ENCODE measurements around the gene KIF18B. TPM values are rescaled to one million over a fixed set of nuclear protein-coding genes. Genes with fewer than 3 reads are reported as not detected.

The KIF18B gene
- total RNA-seq, 4 donors from 2014 or later = 0.82 to 7.6 (median 3.7) TPM

DNA sequence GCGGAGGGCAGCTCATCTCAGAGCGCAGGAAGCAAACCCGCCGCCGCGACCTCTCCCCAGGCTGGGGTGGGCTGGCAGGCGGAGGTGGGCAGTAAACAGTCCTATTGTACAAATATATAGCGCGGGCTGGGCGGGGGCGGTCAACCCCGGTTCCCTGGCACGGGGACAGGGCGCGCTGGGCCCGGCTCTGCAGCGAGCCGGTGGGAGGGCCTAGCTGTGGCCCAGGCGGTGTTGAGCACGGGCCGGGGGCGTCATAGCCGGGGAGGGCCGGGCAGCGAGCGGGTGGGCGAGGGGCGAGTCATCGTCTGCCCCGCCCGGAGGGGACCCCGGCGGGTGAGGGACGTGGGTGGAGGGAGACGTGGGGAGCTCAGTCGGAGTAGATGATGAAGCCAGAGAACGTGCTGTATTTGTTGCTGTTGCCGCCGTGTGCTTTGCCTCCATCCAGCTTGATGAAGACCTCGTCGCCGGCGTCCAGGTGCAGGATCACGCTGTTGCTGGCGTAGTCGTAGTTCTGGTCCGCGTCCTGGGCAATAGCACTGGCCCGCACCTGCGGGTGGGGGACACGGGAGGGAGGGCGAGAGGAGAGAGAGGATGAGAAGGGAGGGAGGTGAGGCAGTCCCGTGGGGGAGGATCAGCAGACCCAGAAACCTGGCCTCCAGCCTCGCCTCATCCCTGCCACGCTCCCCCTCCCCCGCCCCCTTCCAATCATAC is 12.4 kb upstream of the KIF18B start:
- intact Hi-C loops (cut with DNase I; ENCODE audit: low total_unique reads) = no loop called here
- TF ChIP-seq POLR2AphosphoS5 (IDR thresholded peaks at IDR 0.05) (no peak), EP300 (IDR thresholded peaks at IDR 0.05; ENCODE audit: low read depth) (no peak), POLR2A (IDR thresholded peaks at IDR 0.05) (no peak)
- TF ChIP-seq, protein P1, sequence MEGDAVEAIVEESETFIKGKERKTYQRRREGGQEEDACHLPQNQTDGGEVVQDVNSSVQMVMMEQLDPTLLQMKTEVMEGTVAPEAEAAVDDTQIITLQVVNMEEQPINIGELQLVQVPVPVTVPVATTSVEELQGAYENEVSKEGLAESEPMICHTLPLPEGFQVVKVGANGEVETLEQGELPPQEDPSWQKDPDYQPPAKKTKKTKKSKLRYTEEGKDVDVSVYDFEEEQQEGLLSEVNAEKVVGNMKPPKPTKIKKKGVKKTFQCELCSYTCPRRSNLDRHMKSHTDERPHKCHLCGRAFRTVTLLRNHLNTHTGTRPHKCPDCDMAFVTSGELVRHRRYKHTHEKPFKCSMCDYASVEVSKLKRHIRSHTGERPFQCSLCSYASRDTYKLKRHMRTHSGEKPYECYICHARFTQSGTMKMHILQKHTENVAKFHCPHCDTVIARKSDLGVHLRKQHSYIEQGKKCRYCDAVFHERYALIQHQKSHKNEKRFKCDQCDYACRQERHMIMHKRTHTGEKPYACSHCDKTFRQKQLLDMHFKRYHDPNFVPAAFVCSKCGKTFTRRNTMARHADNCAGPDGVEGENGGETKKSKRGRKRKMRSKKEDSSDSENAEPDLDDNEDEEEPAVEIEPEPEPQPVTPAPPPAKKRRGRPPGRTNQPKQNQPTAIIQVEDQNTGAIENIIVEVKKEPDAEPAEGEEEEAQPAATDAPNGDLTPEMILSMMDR (IDR thresholded peaks at IDR 0.05) = no peak
- Histone ChIP-seq H3K27ac (no peak overlapping the region), H3K27me3 (peaks cover 57% of the 10 kb centered on the region), H3K9me3 (no peaks in the 10 kb centered on the region), H3K36me3 (no peaks in the 10 kb centered on the region), H3K4me3 (no peak overlapping the region), H3K4me1 (peaks cover 0 to 7% (median 5%) of the 10 kb centered on the region in 4 donors)
- in situ Hi-C loops (cut with MboI; ENCODE audit: low pct_ligation_motif_present in 1 of 4, low pct_unique_long_range_greater_than_20kb in 1 of 4, low sequenced_read_pairs in 3 of 4) = no loop called here
- no peak for DNase-seq
- WGBS, 2 donors (ENCODE audit: low coverage in 1 of 2) = 21% methylated on average over 55 of the region's 56 CpGs; no CpG with 5 or more reads in 1 of the 2 donors

- intact Hi-C loops (cut with DNase I; ENCODE audit: low total_unique reads) = no loop called here
- in situ Hi-C loops (cut with MboI; ENCODE audit: low pct_ligation_motif_present in 1 of 4, low pct_unique_long_range_greater_than_20kb in 1 of 4, low sequenced_read_pairs in 3 of 4) = no loop called here
- no peak for TF ChIP-seq EP300 (IDR thresholded peaks at IDR 0.05; ENCODE audit: low read depth)
- TF ChIP-seq POLR2A (IDR thresholded peaks at IDR 0.05) = no peak
- TF ChIP-seq, protein P1 (IDR thresholded peaks at IDR 0.05) = no peak
- no peak for TF ChIP-seq POLR2AphosphoS5 (IDR thresholded peaks at IDR 0.05)
Measured at GRCh38 chr17:44956998-44957981, 9.7 kb upstream of the KIF18B start.

DNA sequence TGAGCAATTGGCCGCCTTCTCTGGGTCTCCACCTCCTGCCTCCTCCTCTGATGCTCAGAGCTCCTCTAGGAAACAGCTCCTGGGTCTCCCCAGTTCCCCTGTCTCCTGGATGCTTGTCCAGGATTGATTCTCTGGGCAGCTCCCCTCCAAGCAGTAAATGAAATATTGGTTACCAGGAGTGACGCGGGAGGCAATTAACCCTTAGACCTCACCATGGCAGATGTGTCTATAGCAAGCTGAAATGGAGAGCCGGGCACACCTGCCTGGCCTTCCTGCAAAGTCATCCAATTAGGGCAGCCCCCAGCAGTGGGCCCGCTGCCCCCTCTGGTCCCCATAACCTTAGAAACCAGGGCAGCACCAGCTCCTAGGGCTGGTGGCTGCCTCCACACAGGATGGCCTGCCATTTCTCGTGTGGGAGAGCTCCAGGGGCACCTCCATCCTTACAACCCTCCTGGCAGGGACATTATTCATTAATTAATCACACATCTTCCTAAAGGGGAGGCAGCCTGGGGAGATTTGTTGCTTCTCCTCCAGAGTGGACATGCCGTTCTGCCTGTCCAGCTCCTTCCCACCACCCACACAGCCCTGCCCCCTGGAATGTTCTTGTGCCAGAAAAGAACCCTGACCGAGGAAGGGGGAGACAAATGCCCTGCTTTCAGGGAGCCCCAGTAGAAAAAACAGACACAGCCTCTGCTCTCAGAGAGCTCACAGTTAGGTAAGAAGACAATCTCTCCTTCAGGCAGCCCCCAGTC is 8.3 kb upstream of the KIF18B start:
- intact Hi-C loops (cut with DNase I; ENCODE audit: low total_unique reads) (no loop called here), in situ Hi-C loops (cut with MboI; ENCODE audit: low pct_ligation_motif_present in 1 of 4, low pct_unique_long_range_greater_than_20kb in 1 of 4, low sequenced_read_pairs in 3 of 4) (no loop called here)
- peaks cover 0 to 7% (median 5%) of the 10 kb centered on the region in 4 donors for H3K4me1 ChIP-seq
- no peak overlapping the region for H3K27ac ChIP-seq
- WGBS, 2 donors (ENCODE audit: low coverage in 1 of 2) = 81% methylated on average over 7 of the region's 8 CpGs; no CpG with 5 or more reads in 1 of the 2 donors
- no peak for TF ChIP-seq POLR2AphosphoS5 (IDR thresholded peaks at IDR 0.05)
- TF ChIP-seq, protein P1 (IDR thresholded peaks at IDR 0.05) = no peak
- TF ChIP-seq POLR2A (IDR thresholded peaks at IDR 0.05) = no peak
- TF ChIP-seq EP300 (IDR thresholded peaks at IDR 0.05; ENCODE audit: low read depth) = no peak
- no peak overlapping the region for H3K4me3 ChIP-seq
- peaks cover 33% of the 10 kb centered on the region for H3K27me3 ChIP-seq
- no peaks in the 10 kb centered on the region for H3K36me3 ChIP-seq
- H3K9me3 ChIP-seq = no peaks in the 10 kb centered on the region
- no peak for DNase-seq

More at GRCh38 chr17:44956998-44957981, 9.7 kb upstream of the KIF18B start:
- peaks cover 0 to 7% (median 5%) of the 10 kb centered on the region in 4 donors for H3K4me1 ChIP-seq
- H3K9me3 ChIP-seq = no peaks in the 10 kb centered on the region
- H3K27ac ChIP-seq = no peak overlapping the region
- DNase-seq = no peak
- no peaks in the 10 kb centered on the region for H3K36me3 ChIP-seq
- no peak overlapping the region for H3K4me3 ChIP-seq
- H3K27me3 ChIP-seq = peaks cover 33% of the 10 kb centered on the region
- 80 to 86% methylated on average over 1 to 8 of the region's 8 CpGs for WGBS, 2 donors (ENCODE audit: low coverage in 1 of 2)
